HG02840 (cell line): ENCODE measurements around the gene SLCO2B1.
"Not testable (repeated sequence)": the region's sequence is repeated elsewhere in the genome, so short reads cannot be mapped to it uniquely, and the experiment has no call there.

Source experiments
- ATAC-seq: cut with Tn5 transposase; IDR thresholded peaks from one replicate; pipeline ENCODE4 v1.9.1; 2021; ENCODE audit warnings: mild to moderate bottlenecking, moderate library complexity, moderate number of reproducible peaks; ENCODE audit not compliant: unreplicated experiment, low FRiP score

SLCO2B1 gene, protein sequence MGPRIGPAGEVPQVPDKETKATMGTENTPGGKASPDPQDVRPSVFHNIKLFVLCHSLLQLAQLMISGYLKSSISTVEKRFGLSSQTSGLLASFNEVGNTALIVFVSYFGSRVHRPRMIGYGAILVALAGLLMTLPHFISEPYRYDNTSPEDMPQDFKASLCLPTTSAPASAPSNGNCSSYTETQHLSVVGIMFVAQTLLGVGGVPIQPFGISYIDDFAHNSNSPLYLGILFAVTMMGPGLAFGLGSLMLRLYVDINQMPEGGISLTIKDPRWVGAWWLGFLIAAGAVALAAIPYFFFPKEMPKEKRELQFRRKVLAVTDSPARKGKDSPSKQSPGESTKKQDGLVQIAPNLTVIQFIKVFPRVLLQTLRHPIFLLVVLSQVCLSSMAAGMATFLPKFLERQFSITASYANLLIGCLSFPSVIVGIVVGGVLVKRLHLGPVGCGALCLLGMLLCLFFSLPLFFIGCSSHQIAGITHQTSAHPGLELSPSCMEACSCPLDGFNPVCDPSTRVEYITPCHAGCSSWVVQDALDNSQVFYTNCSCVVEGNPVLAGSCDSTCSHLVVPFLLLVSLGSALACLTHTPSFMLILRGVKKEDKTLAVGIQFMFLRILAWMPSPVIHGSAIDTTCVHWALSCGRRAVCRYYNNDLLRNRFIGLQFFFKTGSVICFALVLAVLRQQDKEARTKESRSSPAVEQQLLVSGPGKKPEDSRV

DNA sequence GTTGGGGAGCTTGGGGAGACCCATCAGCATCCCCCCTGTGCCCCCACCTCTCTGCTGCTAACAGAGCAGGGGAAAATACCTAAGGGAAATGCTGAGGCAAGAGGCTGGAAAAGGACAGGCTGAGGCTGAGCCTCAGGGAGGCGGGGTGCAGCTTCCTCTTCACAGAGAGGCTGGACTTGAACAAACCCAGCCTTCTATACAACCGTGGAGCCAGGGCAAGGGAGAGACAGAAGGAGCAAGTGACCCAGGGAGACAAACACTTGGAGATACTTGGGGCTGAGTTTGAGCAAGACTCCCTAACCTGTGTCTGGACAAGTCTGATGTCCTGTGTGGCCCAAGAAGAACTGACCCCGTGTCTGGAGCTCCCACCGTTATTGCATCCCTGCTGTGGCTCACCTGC lies at the start of gene SLCO2B1:
Gene SLCO2B1, plus strand, starts transcription at position 229 of the 400 bp plus-strand sequence. CDS start 275 bp downstream, outside the sequence.
- no peak for ATAC-seq

DNA sequence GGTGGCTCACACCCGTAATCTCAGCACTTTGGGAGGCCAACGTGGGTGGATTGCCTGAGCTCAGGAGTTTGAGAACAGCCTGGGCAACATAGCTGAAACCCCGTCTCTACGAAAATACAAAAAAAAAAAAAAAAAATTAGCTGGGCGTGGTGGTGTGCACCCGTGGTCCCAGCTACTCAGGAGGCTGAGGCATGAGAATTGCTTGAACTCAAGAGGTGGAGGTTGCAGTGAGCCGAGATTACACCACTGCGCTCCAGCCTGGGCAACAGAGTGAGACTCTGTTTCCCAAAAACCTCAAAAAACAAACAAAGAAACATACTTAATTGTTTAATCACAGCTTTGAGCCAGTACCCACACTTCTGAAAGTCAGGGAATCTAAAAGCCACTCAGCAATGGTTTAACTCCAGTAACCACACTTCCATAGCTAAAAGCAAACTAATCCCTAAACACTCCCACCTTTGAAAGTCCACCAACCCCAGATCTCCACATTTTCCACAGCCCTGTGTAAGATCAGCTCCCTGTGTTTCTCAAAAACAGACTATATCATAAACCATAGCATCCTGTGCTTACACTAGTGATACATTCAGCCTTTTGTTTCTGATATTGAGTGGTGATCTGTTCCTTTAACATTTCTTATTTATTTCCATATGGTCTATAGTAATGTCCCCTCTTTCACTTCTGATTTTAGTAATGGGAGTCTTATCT lies 49.3 kb upstream of the SLCO2B1 start:
- ATAC-seq: no peak

DNA sequence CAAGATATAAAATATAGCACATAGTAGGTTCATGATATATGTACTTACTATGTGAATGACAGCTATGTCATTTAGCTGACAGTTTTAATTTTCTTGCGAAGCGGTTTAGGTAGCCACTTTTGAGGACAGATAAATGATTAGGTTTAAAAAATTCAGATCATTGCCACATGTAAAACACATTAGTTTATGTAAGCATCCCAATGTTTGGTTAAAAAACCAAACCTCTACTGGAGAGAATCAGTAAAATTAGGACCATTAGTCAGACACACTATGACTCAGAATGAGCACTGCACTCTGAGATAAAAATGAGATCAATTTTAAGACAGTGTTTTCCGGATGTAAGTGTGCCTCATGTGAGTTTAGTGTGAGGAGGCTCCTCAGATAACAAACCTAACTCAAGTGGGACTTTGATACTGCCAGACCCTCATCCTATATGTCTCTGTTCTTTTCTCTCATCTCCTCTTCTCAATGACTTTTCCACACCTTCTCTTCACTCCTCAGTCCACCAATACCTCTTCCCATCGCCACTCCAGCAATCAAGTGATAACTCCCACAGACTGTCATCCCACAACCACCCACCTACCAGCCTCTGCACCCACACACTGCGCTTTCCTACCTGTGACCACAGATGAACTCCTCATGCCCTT lies 47.4 kb upstream of the SLCO2B1 start:
- no peak for ATAC-seq

DNA sequence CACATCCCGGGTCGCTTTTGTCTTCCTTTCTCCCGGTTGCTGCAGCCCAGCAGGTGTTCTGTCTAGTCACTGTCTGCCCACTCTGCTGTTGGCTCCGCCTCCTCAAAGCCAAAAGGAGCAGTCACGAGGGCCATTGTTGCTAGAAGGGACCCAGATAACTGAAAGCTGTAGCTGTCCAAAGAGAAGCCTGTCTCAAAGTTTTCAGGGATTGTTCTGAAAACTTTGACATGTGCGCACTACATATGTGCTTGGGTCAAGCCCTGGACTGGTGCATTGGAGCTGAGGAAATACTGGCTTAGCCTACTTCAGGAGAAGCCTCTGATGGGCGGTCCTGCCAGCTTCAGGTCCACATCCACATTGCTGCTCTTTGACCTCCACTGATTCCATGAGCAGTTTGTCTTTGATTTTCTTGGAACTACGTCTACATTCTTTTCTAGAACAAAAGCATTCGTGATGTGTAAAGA lies 45.4 kb upstream of the SLCO2B1 start:
- ATAC-seq: no peak

DNA sequence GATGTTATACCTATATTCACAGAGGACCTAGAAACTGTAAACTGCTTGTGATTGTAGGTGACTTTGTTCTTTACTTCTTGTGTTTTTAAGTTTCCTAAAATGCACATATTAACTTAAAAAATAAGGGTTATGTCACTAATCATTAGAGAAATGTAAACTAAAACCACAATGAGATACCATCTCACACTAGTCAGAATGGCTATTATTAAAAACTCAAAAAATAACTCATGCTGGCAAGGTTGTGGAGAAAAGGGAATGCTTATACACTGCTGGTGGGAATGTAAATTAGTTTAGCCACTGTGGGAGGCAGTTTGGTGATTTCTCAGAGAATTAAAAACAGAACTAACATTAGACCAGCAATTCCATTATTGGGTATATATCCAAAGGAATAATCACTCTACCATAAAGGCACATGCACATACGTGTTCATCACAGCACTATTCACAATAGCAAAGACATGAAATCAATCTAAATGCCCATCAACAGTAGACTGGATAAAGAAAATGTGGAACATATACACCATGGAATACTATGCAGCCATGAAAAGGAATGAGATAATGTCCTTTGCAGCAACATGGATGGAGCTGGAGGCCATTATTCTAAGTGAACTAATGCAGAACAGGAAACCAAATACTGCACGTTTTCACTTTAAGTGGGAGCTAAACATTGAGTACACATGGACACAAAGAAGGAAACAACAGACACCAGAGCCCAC lies 44.8 kb upstream of the SLCO2B1 start:
- ATAC-seq: not testable (repeated sequence)

DNA sequence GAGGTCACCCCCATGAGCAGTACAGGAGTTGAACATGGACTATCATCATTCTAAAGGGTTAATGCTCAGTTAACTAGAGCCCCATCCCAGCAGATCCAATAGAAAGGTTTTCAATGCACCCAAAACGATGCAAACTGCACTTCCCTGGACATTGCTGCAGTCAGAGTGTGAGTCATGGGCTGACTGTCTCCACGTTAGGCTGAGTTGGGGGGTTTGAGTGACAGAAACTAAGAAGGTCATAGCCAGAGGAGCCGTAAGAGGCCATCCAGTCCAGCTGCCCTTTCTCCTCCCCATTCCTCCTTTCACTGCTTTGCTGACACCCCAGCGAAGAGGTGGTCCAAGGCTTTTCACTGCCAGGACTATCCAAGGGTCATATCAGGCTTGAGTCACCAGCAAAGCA lies 43.7 kb upstream of the SLCO2B1 start:
- no peak for ATAC-seq

DNA sequence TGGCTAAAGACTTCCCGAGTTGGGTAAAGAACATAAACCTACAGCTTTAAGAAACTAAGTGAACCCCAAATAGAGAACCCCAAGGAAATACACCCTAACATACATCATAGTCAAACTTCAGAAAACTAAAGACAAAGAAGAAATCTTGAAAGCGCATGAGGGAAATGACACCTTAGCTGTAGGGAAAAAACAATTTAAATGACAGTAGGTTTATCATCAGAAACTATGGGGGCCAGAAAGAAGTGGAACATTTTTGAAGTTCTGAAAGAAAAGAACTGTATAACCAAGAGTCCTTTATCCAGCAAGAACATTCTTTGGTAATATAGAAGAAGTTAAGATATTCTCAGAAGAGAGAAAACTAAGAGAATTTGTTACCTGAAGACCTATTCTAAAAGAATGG lies 38.7 kb upstream of the SLCO2B1 start:
- ATAC-seq: no peak

DNA sequence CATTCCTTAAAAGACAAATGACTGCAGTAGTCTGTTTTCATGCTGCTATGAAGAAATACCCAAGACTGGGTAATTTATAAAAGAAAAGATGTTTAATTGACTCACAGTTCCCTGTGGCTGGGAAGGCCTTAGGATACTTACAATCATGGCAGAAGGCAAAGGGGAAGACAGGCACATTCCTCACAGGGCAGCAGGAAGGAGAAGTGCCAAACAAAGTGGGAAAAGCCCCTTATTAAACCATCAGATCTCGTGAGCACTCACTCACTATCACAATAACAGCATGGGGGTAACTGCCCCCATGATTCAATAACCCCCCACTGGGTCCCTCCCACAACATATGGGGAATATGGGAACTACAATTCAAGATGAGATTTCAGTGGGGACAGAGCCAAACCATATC lies 37.9 kb upstream of the SLCO2B1 start:
- ATAC-seq: no peak

DNA sequence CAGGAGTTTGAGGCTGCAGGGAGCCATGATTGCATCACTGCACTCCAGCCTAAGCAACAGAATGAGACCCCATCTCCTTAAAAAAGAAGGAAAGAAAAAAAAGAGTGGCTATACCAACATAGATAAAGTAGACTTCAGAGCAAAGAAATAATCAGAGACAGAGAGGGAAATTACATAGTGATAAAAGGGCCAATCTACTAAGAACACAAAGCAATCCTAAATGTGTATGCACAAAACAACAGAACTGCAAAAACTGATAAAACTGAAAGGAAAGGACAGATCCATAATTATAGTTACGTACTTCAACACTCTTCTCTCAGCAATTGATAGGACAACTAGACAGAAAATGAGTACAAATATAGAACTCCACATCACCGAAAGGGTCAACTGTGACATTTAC lies 36.4 kb upstream of the SLCO2B1 start:
- no peak for ATAC-seq

DNA sequence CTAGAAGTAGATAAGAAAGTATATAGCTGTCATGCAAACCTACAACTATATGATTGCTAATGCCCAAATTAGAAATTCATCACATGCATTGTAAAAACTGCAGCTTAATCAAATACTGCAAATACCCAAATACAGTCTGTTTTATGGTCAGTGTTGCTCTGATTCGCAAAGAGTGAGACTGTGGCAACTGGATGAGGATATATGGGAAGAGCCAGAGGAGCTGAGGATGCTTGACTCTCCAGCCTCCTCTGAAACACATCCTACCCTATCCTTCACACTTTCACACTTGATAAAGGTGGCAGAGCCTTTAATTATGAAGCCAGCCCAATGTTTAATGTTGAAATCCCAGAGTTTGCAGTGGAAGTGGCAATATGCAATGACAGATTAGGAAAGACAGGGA lies 32.3 kb upstream of the SLCO2B1 start:
- no peak for ATAC-seq

DNA sequence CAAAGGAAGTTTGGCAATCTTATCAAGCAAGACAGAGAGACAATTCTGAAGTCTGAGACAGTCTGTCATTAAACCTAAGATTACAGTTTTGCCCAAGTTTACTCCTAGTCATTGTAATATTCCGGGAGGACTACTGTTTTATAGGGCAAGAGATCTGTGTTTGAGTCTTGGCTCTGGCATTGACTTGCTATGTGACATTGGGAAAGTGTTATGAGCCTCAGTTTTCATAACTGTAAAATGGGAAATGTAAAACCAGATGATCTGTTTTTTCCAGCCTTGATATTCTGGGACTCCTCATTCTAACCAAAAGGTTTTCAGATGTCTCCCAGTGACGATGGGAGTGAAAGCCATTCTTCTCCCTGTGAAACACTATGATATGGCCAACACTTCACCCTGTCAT lies 24.3 kb upstream of the SLCO2B1 start:
- ATAC-seq: no peak

DNA sequence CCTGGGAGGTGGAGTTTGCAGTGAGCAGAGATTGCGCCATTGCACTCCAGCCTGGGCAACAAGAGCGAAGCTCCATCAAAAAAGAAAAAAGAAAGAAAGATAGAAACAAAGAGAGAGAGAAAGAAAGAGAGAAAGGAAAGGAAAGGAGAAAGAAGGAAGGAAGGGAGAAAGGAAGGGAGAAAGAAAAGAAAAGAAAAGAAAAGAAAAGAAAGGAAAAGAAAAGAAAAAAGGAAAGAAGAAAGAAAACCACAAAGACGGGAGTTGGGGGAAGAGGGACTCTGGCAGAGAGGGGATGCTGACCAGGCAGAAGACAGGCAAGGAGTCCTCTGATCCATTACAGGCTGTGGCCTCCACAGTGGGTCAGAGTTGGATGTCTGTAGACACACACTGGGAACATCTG lies 18.8 kb upstream of the SLCO2B1 start:
- no peak for ATAC-seq

DNA sequence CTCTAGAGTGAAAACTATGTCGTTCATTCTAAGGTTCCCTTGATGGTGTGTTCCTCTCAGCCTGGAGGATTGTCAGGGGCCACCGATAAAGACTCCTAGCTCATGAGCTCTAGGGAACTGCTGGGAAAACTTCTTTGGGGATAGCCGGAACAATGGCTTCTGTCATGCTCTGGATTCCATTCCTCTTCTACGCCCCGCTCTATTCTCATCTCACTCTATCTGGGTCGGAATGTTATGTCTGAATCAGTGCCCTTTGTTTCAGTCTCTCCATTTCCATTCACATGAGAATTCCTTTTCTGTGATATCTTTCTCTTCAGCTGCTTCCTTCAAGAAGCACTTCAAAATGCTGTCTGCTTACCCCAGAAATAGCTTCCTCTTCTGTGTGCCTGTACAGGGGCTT lies 16.9 kb upstream of the SLCO2B1 start:
- no peak for ATAC-seq

DNA sequence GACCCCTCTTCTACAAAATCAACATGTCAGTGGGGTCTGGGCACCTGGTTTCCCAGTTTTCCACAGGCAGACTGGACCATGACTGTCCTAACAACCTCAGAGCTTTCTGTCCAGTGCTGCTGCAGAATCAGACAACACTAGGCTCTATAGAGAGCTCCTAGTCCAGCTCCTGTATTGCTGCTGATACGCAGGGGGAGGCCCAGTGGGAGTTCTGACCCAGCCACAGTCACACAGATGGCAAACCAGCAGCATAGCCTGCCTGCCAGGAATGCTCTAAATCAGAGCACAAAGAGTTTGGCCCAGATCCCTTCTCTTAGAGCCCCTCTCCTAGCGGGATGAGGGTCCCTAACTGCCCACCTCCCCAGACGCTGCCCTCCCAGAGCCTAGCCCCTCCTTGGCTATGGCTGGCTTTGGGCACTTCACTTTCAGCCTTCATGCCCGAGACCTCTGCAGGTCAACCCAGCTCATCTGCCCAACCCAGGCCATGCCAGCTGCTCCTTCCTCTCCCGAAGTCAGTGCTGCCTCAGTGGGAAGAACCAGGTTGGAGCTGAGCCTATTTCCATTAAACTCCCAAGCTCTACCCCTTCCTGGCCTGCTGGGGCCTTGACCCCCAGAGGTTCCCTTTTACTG lies 15.8 kb upstream of the SLCO2B1 start:
- no peak for ATAC-seq

DNA sequence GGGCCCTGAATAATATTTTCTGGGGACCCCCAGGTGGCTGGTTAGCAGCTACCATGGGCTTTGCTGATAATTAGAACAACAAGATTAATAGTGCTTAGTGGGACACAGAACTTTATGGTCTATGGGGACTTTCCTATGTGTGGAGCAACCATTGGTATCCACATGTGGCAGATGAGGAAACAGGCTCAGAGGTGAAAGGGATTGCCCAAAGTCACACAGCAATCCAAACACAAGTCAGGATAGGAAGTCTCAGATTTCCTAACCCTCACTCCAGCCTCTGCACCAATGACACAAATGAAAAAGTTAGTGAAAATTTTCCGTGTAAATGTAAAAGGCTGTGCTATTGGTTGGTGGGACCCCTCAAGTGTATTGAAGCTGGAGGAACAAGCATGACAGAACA lies 15.3 kb upstream of the SLCO2B1 start:
- ATAC-seq: no peak

DNA sequence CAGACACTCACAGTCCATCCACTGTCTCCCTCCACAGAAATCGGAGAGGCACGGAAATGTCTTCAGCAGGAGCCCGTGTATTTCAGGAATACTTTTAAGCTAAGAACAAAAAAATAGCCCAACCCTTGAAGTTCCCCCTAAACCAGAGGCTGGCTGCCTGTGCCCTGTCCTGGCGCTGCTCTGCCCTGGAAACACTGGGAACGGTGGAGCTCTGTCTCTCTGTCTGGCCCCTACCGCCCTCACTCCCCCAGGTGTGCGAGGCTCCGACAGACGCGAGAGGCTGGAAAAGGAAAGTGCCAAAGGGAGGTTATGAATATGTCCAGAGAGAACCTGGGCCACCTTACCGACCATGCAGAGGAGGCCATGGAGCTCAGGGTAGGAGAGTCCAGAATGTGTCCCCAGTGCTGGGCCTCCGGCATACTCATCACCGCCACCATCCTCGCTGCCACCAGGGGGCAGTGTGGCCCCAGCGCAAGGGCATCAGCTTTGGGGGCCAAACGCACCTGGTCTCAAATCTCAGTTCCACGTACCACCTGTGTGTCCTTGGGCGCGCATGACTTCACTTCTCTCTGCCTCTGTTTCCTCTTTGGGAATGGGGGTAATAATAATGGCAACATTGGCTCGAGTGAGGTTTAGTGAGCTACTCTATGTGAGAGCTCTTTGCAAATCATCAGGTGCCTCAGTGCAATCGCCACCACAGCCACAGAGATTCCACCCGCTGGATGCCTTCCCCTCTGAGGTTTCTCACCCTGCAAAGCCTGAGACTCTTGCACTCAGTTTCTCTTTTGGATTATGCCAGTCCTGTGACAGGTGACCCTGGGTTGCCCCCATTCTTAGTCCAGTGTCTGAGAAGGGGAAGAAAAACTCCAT lies 10.4 kb upstream of the SLCO2B1 start:
- ATAC-seq: no peak

DNA sequence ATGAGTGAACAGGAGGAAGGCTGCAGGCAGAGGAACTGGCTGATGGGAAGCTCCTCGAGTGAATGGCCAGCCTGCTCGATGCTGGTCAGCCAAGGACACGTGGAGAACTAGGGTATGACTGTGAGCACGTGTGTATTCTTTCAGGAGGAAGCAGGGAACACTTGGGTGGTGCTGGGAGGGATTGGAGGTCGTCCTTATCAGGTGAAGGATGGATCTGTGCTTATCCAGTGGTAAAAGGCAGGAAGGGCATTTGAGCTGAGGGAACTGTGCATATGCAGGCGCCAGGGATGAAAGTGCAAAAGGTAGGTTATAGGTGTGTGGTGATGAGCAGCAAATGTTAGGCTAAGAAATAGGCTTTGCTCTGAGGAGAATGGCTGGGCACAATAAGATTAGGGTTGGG lies 9.7 kb upstream of the SLCO2B1 start:
- ATAC-seq: no peak

DNA sequence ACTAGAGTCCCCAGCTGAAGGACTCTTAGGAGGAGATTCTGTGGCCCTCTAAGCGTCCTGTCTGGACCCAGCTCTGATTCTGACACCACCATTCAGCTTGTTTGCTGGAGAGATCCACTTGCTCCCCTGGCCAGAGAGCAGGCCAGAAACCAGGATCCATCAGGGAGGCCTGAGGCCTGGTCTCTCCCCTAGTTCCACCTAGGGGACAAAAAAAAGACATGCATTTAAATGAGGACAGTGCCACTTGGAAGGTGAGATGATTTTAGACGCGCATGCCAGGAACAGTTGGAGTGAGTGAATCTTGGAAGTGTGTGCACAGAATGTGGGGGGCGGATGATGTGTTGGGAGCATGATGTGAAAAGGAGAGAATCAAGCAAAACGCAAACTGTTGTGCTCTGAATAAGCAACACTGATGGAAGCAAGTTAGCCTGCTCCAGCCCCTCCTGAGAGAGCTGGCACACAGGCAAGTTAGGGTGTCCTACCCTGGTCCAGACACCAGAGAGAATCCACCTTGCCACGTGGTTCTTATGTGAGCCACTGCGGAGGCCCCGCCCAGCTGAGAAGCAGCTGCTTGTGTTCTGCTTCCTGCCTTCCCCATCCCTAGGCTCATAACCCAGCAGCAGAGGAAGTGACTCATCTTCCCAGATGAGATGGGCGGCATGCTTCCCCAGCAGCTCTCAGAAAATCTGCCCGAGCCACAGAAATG lies 8.0 kb upstream of the SLCO2B1 start:
- peak; percentile 63 for ATAC-seq
